Measurements from ENCODE around the gene TSKU. TPM values are rescaled to one million over a fixed set of nuclear protein-coding genes. Genes with fewer than 3 reads are reported as not detected.

TSKU gene
- total RNA-seq, 4 donors from 2014 or later, result 140 to 385 (median 202) TPM

DNA sequence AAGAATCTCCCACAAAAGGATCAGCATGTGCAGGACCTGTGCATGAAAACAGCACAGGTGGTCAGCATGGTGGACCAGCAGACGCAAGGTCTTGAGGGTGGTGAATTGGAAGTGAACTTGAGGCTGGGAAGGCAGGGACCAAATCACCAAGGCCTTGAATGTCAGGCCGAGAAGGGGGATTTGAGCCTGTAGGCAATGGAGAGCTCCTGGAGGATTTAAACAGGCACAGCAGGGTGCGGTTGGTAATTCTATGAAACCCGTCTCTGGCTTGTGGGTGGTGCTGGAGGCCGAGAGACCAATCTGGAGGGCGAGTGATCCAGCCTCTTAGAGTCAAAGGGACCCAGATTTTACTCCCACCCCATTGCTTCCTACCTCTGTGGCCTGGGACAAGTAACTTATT lies 2.4 kb downstream of the TSKU start:
- no peak for DNase-seq (ENCODE audit: low spot score in 2 of 2)
- peak overlapping the region; percentile 18 to 85 (median 64) for H3K4me3 ChIP-seq

DNA sequence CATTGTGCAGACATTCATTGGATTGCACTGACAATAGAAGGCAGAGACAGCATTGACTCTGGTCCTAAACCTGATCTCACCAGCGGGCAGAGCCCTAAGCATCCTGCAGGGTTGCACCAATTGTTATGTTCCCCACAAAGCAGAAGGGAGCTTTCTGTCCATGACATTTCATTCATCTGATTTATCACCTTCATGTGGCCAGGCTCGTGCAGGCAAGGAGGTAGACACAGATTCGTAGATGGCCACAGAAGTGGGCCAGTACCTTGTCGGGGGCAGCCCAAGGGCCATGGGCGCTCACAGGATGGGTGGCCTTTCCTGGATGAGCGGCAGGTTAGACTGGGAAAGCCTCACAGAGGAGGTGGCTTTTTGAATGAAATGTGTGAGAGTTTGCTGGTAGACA lies 2.9 kb downstream of the TSKU start:
- Histone ChIP-seq H3K27ac (peak overlapping the region; percentile 90 to 96 (median 93)), H3K4me1 (peaks cover 0 to 69% (median 35%) of the 10 kb centered on the region in 4 donors)
- WGBS, 2 donors, result 92 to 93% methylated on average over 6 of the region's 6 CpGs

More for the DNA sequence above, 2.4 kb downstream of the TSKU start:
- H3K36me3 ChIP-seq, result no peaks in the 10 kb centered on the region
- H3K27me3 ChIP-seq, result no peaks in the 10 kb centered on the region
- 50 to 59% methylated on average over 6 of the region's 6 CpGs for WGBS, 2 donors
- peaks cover 0 to 70% (median 35%) of the 10 kb centered on the region in 4 donors for H3K4me1 ChIP-seq
- TF ChIP-seq, protein P1, sequence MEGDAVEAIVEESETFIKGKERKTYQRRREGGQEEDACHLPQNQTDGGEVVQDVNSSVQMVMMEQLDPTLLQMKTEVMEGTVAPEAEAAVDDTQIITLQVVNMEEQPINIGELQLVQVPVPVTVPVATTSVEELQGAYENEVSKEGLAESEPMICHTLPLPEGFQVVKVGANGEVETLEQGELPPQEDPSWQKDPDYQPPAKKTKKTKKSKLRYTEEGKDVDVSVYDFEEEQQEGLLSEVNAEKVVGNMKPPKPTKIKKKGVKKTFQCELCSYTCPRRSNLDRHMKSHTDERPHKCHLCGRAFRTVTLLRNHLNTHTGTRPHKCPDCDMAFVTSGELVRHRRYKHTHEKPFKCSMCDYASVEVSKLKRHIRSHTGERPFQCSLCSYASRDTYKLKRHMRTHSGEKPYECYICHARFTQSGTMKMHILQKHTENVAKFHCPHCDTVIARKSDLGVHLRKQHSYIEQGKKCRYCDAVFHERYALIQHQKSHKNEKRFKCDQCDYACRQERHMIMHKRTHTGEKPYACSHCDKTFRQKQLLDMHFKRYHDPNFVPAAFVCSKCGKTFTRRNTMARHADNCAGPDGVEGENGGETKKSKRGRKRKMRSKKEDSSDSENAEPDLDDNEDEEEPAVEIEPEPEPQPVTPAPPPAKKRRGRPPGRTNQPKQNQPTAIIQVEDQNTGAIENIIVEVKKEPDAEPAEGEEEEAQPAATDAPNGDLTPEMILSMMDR (IDR thresholded peaks at IDR 0.05), result no peak
- no peak for TF ChIP-seq POLR2A (IDR thresholded peaks at IDR 0.05)
- no peak for TF ChIP-seq EP300 (IDR thresholded peaks at IDR 0.05)
- H3K27ac ChIP-seq, result peak overlapping the region; percentile 90 to 96 (median 93)
- no peaks in the 10 kb centered on the region for H3K9me3 ChIP-seq

GRCh38 chr11:76786441-76787014 lies 3.4 kb downstream of the TSKU start:
- H3K4me1 ChIP-seq, result peaks cover 0 to 69% (median 35%) of the 10 kb centered on the region in 4 donors
- no peak for DNase-seq (ENCODE audit: low spot score in 2 of 2)
- TF ChIP-seq EP300 (IDR thresholded peaks at IDR 0.05) (no peak), POLR2A (IDR thresholded peaks at IDR 0.05) (no peak)
- TF ChIP-seq, protein P1 (IDR thresholded peaks at IDR 0.05), result no peak
- 64 to 74% methylated on average over 3 to 4 of the region's 4 CpGs for WGBS, 2 donors
- H3K9me3 ChIP-seq, result peaks cover 0 to 6% (median 0%) of the 10 kb centered on the region in 4 donors
- peak overlapping the region in 1 of 4 donors; percentile 85 for H3K4me3 ChIP-seq
- H3K27me3 ChIP-seq, result no peaks in the 10 kb centered on the region
- peak overlapping the region in 3 of 4 donors; percentile 47 to 96 (median 94) for H3K27ac ChIP-seq
- peaks cover 0 to 5% (median 0%) of the 10 kb centered on the region in 3 donors for H3K36me3 ChIP-seq

More for the DNA sequence above, 2.9 kb downstream of the TSKU start:
- H3K36me3 ChIP-seq, result peaks cover 0 to 2% (median 0%) of the 10 kb centered on the region in 3 donors
- peaks cover 0 to 2% (median 0%) of the 10 kb centered on the region in 4 donors for H3K9me3 ChIP-seq
- DNase-seq (ENCODE audit: low spot score in 2 of 2), result no peak
- H3K27me3 ChIP-seq, result no peaks in the 10 kb centered on the region
- peak overlapping the region in 3 of 4 donors; percentile 60 to 85 (median 67) for H3K4me3 ChIP-seq
- TF ChIP-seq POLR2A (IDR thresholded peaks at IDR 0.05), result no peak
- TF ChIP-seq EP300 (IDR thresholded peaks at IDR 0.05), result no peak
- TF ChIP-seq, protein P1 (IDR thresholded peaks at IDR 0.05), result no peak

GRCh38 chr11:76787271-76787670 lies 4.1 kb downstream of the TSKU start:
- Histone ChIP-seq H3K36me3 (peaks cover 0 to 5% (median 0%) of the 10 kb centered on the region in 3 donors), H3K9me3 (peaks cover 0 to 6% (median 0%) of the 10 kb centered on the region in 4 donors), H3K27ac (peak overlapping the region in 3 of 4 donors; percentile 47 to 96 (median 94)), H3K4me1 (peaks cover 0 to 69% (median 35%) of the 10 kb centered on the region in 4 donors), H3K4me3 (peak overlapping the region in 1 of 4 donors; percentile 85), H3K27me3 (no peaks in the 10 kb centered on the region)
- no peak for TF ChIP-seq EP300 (IDR thresholded peaks at IDR 0.05)
- TF ChIP-seq, protein P1 (IDR thresholded peaks at IDR 0.05), result no peak
- TF ChIP-seq POLR2A (IDR thresholded peaks at IDR 0.05), result no peak
- 87 to 92% methylated on average over 4 of the region's 4 CpGs for WGBS, 2 donors
- DNase-seq (ENCODE audit: low spot score in 2 of 2), result no peak

GRCh38 chr11:76787911-76788596 lies 4.9 kb downstream of the TSKU start:
- TF ChIP-seq, protein P1 (IDR thresholded peaks at IDR 0.05), result no peak
- TF ChIP-seq POLR2A (IDR thresholded peaks at IDR 0.05) (no peak), EP300 (IDR thresholded peaks at IDR 0.05) (peak in 1 of 2 donors; percentile 9)
- Histone ChIP-seq H3K27ac (peak overlapping the region; percentile 18 to 96 (median 80)), H3K36me3 (peaks cover 0 to 5% (median 0%) of the 10 kb centered on the region in 3 donors), H3K4me3 (peak overlapping the region in 1 of 4 donors; percentile 85), H3K9me3 (peaks cover 0 to 6% (median 0%) of the 10 kb centered on the region in 4 donors), H3K4me1 (peaks cover 0 to 75% (median 40%) of the 10 kb centered on the region in 4 donors), H3K27me3 (no peaks in the 10 kb centered on the region)
- WGBS, 2 donors, result 44 to 48% methylated on average over 11 to 12 of the region's 12 CpGs
- peak in 1 of 2 donors; percentile 53 for DNase-seq (ENCODE audit: low spot score in 2 of 2)
